Limb (tissue), 2 donors: ENCODE data around the gene NPY4R.
"Not testable (repeated sequence)": the region's sequence is repeated elsewhere in the genome, so short reads cannot be mapped to it uniquely, and the experiment has no call there.

Experiments
- DNase-seq, 2 donors: peaks; one replicate each; pipeline ENCODE4 v3.0.0-alpha.2; 2016; ENCODE audit errors: extremely low spot score in 2 of 2

The NPY4R gene, protein sequence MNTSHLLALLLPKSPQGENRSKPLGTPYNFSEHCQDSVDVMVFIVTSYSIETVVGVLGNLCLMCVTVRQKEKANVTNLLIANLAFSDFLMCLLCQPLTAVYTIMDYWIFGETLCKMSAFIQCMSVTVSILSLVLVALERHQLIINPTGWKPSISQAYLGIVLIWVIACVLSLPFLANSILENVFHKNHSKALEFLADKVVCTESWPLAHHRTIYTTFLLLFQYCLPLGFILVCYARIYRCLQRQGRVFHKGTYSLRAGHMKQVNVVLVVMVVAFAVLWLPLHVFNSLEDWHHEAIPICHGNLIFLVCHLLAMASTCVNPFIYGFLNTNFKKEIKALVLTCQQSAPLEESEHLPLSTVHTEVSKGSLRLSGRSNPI

DNA sequence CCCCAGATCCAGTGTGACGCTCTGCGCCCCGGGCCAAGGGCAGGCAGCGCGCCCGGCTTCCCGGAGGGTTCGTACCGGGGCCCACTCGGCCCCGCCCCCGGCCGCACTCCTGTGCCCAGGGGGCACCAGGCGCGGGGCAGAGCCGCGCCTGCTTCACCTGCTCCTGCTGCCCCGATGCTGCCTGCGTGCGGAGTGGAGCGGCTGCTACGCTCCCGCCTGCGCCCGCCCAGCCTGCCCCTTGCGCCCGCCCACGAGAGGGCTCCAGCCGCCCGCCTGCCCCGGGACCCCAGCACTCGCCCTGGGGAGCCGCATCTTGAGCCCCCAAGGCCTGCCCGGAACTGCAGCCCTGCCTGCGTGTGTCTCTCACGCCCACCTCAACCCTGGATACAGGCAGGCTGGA lies at the start of gene NPY4R:
Gene NPY4R (minus strand): TSS at position 194 of the 400 bp plus-strand sequence. CDS start 3,323 bp downstream, outside the sequence.
- DNase-seq = not testable (repeated sequence)

DNA sequence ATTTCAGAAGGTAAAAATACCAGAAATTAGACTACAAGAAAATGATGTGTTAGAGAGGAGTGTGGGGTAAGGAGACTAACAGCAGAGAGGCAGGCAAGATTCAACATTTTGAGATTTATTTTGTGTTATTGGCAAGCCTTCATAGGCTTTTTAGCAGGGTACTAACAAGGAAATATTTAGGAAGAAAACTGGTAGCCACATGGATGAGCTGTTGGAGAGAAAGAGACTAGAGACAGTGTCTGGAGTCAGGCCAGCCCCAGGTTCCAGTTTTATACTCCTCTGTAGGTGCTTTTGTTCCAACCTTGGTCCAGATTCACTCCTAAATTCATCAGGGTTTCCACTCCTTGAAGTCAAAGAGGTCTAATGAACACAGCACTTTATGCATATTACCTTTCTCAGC lies 49.6 kb upstream of the NPY4R start:
- no peak for DNase-seq

GRCh38 chr10:46514899-46515298 lies 49.1 kb upstream of the NPY4R start:
- no peak for DNase-seq

DNA sequence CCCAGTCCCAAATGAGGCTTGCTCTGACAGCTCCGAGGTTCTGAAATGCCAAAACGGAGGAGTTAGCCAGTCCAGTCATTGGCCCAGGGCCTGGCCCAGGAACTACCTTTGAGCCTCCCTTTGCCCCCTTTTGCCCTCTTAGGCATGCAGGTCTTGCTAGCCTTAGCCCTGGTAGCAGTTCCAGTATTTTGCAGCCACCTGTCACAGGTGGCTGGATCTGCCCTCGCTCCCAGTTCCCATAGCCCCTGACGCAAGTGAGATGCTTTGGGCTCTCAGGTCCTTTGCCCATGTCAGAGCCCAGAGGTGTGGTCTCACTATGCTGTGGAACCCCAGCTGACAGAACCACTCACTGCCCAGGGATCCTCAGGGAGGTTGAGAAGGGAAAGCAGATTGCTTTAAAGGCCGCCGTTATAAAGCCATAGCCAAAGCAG lies 48.7 kb upstream of the NPY4R start:
- peak in 1 of 2 donors; percentile 17 for DNase-seq

- DNase-seq = not testable (repeated sequence)
Measured at GRCh38 chr10:46513333-46513732, 47.6 kb upstream of the NPY4R start.

DNA sequence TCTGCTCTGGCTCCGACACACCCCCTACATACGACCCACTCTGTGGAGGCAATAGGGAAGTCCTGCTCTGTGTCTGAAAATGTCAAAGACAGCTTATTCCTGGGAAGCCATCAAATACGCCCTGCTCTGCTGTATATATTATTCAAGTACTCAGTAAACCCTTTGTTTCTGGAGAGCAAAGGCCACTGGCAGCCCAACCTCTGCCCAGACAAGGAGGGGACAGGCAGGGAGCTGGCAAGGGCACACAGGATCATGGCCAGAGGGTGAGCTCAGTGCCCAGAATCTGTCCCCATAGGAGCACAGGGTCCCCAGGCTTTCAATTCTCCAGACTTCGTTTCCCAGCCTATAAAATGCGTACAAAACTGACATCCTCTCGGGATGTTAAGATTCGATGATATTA lies 47.0 kb upstream of the NPY4R start:
- DNase-seq = not testable (repeated sequence)

- not testable (repeated sequence) for DNase-seq
Measured at GRCh38 chr10:46512002-46512401, 46.2 kb upstream of the NPY4R start.

DNA sequence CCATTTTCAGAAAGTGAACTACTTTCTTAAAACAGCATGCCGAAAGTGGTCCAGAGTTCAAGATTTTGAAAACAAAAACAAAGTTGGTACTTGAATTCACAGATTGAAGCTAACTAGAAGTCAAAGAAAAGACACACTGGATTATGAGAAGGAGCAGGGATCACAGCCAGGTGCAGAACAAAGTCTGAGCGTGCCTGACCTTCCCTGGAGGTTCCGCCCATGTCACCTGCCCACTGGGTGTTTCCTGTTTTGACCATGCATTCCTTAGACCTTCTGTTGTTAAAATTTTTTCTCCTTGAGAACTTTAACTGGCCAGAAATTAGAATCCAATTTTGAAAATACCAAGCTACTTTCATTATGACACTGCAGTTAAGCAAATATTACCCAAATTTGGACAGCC lies 34.2 kb upstream of the NPY4R start:
- DNase-seq = not testable (repeated sequence)

DNA sequence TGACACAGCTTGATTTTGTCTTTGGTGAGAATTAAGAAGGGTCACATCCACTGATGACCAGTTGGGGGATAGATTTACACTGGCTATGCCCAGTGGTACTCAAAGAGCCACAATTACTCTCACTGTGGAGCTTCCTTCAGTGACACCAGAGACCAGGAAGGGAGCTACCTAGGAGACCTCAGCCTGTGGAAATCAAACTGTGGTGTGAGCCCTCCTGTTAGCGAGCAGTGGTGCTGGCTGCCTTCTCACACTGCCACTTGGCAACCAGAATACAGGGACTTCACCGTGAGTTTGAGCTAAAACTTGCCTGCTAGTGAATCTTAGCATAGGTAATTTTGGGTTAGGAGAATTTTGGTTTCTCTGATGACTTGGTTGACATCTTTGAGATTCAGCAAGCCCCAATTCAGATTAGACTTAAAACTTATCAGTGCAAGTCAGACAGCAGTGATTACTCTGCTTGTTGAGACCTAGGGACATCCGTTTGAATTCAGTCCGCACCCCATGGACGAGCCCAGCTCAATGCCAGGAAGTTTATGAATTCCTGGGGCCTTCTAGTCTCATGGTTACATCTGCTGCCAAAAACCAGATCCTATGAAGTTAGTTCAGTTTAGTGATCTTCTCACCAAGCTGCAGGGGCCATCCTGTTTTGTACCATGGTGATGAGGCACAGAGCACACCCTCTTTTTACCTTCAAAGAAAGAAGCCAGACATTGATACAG lies 33.4 kb upstream of the NPY4R start:
- DNase-seq = not testable (repeated sequence)

DNA sequence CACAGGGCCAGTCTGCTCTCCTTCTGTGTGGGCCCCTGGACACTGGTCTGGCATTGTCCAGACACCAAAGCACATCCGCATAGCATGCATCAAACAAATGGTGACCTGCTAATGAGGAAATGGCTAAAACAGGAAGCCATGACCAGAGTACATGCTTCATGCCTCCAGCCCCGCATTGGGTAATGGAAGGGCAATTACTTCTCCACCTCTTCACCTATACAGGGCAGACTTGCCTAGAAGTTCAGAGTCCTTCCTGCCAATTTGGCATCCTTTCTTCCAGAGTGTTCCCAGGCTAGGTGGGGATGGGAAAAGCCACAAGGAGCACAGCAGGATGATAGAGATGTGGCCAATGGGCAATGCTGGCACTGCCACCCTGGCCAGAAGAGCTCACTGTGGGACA lies 32.1 kb upstream of the NPY4R start:
- DNase-seq = not testable (repeated sequence)

DNA sequence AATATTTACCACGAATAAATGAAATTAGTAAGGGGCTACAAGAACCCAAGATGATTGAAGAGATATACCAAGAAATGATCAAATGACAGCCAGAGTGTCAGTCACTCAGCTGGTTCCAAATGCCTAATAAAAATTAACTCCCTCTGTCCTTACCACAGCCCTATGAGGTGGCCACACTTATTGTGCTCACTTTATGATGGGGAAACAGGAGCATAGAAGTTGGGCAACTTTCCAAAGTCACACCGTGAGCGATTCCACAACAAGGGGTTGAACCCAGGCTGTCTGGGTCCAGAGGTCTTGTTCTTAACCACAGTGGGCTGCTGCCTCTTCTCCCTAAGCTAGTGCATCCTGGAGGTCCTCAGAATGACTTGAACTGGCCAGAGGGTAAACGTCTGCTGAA lies 31.6 kb upstream of the NPY4R start:
- not testable (repeated sequence) for DNase-seq

DNA sequence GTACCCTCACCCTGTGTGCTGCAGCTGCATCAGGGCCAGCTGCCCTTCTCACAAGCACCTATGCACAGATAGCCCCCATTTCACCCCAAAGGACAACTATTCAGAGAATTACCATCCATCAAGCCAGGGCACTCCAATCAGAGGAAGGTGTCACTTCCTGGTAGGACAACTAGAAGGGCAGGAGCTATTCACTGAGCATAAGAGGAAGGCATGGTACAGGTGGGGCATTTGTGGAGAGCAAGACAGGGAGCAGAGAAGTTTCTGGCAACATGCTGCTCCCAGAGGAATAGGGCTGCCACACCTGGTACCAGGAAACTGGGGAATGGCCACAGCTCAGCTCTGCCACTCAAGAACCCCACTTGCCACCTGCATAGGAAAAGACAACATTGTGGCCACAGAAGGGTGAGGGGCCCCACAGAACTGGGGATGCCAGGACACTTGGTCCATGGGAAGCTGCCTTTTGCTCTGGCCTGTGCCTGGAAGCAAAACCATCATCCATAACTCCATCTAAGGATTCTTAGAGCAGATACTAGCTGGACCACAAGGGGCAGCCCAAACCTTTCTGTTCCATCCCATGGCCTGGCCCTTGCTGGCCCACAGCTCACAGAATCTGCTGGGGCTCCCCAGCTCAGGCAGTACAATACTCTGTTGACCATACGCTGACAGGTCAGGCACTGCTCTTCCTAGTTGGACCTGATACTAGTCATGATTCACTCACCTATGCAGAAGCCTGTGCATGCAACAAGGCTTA lies 25.8 kb upstream of the NPY4R start:
- DNase-seq = not testable (repeated sequence)

GRCh38 chr10:46490285-46490684 lies 24.5 kb upstream of the NPY4R start:
- peak in 1 of 2 donors; percentile 3 for DNase-seq

GRCh38 chr10:46486459-46486858 lies 20.7 kb upstream of the NPY4R start:
- not testable (repeated sequence) for DNase-seq

- DNase-seq = not testable (repeated sequence)
Measured at GRCh38 chr10:46474746-46475320, 9.1 kb upstream of the NPY4R start.

- not testable (repeated sequence) for DNase-seq
Measured at GRCh38 chr10:46473758-46474157, 8.0 kb upstream of the NPY4R start.

- not testable (repeated sequence) for DNase-seq
Measured at GRCh38 chr10:46470134-46470533, 4.4 kb upstream of the NPY4R start.

DNA sequence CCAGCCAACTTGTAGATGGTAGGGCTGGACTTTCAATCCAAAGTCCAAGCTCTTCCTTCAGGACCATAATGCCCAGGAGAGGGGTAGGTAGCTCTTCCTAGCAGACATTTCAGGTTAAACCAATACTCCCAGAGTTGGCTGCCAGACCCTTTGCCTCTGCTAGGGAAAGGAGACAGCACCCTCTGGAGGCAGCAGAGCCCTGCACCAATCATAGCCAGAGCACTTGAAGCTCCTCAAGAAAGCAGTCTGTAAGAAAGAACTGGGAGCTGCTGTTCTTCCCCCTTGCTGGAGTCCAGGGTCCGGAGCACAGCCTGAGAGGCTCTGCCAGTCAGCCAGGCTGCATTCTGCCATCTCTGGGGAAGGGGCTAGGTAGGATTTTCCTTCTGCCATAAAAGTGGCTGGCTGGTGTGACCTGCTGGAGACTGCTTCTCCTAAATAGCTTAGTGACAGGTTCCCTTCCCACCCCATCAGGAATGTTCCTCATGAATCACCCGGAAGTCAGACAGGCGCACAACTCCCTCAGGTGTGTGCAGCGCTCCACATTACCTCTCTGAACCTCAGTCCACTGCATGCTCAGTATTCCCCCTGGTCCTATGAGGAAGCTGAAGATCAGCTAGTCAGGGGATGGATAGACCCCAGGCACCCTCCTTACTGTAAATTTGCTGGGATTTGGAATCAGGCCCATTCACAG lies 2.5 kb upstream of the NPY4R start:
- DNase-seq = not testable (repeated sequence)

DNA sequence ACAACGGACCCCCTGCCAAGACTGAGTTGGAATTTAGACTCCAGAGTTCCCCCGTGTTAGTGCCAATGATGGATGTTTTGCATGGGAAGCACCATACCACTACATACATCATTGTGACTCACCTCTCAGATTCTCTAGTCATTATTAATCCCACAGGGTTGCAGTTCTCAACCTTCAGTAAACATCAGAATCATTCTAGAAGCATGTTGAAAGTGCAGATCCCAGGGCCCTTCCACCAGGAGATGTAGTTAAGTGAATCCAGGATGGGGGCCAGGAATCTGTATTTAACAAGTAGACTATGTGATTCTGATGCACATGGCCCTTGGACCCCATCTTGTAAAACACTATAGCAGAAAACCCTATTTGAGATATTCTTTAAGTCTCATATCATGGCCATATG lies 2.1 kb downstream of the NPY4R start:
- DNase-seq = not testable (repeated sequence)

DNA sequence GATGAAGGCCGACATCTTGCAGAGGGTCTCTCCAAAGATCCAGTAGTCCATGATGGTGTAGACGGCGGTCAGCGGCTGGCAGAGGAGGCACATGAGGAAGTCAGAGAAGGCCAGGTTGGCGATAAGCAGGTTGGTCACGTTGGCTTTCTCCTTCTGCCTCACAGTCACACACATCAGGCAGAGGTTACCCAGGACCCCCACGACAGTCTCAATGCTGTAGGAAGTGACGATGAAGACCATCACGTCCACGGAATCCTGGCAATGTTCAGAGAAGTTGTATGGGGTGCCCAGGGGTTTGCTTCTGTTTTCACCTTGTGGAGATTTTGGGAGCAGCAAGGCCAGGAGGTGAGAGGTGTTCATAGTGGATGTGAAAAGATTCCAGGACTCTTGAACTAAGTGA lies 3.5 kb downstream of the NPY4R start:
- not testable (repeated sequence) for DNase-seq

DNA sequence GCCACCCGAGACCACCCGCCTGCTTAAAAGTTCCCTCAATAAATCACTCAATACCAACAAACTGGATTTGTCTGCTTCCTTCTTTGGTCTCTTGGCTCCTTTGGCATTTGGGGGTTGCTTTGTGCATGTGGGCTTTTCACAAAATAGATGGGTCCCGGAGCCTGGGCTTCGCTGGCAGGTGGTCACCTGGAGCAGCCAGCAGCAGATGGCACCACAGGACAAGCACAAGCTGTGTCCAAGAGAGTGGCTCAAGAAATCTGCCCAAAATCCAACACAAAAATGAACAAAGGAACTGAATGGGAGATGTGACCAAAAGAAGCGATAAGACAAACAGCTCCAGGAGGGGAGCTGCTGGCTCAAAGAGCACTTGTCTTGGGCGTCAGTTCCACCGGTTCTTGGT lies 6.2 kb downstream of the NPY4R start:
- not testable (repeated sequence) for DNase-seq
